Gastrocnemius medialis (tissue), 4 donors: ENCODE data around the gene SFSWAP.

Experiments
- CTCF ChIP-seq, 5 experiments: fragments of 450-650 bp in 3 of 5; fragments of 200-600 bp in 2 of 5; sonication (generic) in 2 of 5; IDR thresholded peaks in 4 of 5; conservative IDR thresholded peaks in 1 of 5; 1 replicate in 4 of 5; 2 replicates in 1 of 5; pipeline ENCODE4 v1.5.1; 2016 to 2019; ENCODE audit warnings: antibody characterized with exemption in 5 of 5, mild to moderate bottlenecking in 3 of 5, moderate library complexity in 3 of 5
- POLR2A ChIP-seq, 2 donors: fragments of 450-650 bp; IDR thresholded peaks; one replicate each; pipeline ENCODE4 v1.6.1; 2017; ENCODE audit warnings: antibody characterized with exemption in 2 of 2, mild to moderate bottlenecking in 2 of 2, moderate library complexity in 2 of 2

DNA sequence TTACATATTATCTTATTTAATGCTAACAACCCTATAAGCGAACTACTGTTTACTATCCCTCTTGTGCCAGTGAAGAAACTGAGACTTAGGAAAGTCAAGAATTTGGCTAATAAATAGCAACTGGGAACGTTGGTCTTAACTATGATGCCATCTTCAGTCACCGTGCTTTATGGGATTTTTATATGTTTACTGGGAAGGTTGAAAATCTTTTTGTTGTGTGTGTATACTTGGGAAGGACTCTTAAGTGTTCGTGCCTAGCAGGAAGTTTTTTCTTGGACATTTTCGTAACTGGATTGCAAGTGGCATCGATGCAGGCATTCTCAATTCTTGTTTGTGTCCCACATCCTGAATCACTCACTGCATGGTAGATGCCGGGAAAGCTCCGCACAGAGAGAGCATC lies 9.4 kb downstream of the SFSWAP start:
- TF ChIP-seq CTCF (IDR thresholded peaks at IDR 0.05 in 4 of 5, conservative IDR thresholded peaks at IDR 0.05 in 1 of 5) (no peak), POLR2A (IDR thresholded peaks at IDR 0.05) (no peak)
